Right ventricle myocardium superior (tissue), 1 donor: ENCODE results near the gene SMARCC1. TPM values are rescaled to one million over a fixed set of nuclear protein-coding genes. Genes with fewer than 3 reads are reported as not detected.
"Not testable (repeated sequence)": the region's sequence is repeated elsewhere in the genome, so short reads cannot be mapped to it uniquely, and the experiment has no call there.

Source experiments
- ATAC-seq: fragments of 200-7000 bp; cut with Tn5 transposase; one replicate; pipeline ENCODE4 v1.9.1; 2020; ENCODE audit warnings: mild to moderate bottlenecking; ENCODE audit not compliant: poor library complexity
- DNase-seq: peaks from one replicate; pipeline ENCODE4 v3.0.0-alpha.2; 2020
- intact Hi-C: fragments of 100-400 bp; cut with DNase I; formaldehyde crosslinking; loops from one replicate; pipeline ENCODE4 v1.11.2; 2022
- total RNA-seq: library from RNA; stranded (reverse); fragmentation: NEBNext Ultra II Directional; extraction: Animal tissue kit (Norgen Biotek cat#: 25700); gene quantifications from one replicate; pipeline ENCODE4 v1.2.1, GENCODE V29; 2021
- donor health status: DM: no; HTN: yes; CAD: no; lungs with severe emphysema.

The SMARCC1 gene
- total RNA-seq, 1 donor from 2014 or later = 20.8 TPM

- ATAC-seq, DNase-seq, intact Hi-C loops: not testable (repeated sequence)
These were observed 64.2 kb downstream of the SMARCC1 start for GRCh38 chr3:47717448-47717847.

GRCh38 chr3:47716656-47717055, 65.0 kb downstream of the SMARCC1 start:
- intact Hi-C loops = no loop called here
- peak; percentile 39 for ATAC-seq
- no peak for DNase-seq

- intact Hi-C loops = no loop called here
- DNase-seq (no peak), ATAC-seq (peak; percentile 34)
These were observed 65.8 kb downstream of the SMARCC1 start for GRCh38 chr3:47715928-47716327.

GRCh38 chr3:47714606-47715005, 67.1 kb downstream of the SMARCC1 start:
- ATAC-seq = peak; percentile 59
- no peak for DNase-seq
- intact Hi-C loops = no loop called here

GRCh38 chr3:47713655-47714054, 68.0 kb downstream of the SMARCC1 start:
- ATAC-seq = no peak
- DNase-seq = no peak
- intact Hi-C loops = no loop called here

GRCh38 chr3:47712398-47712797, 69.3 kb downstream of the SMARCC1 start:
- ATAC-seq = no peak
- intact Hi-C loops = no loop called here

GRCh38 chr3:47711596-47711995, 70.1 kb downstream of the SMARCC1 start:
- ATAC-seq (no peak), DNase-seq (no peak)
- intact Hi-C loops = no loop called here

More at GRCh38 chr3:47712398-47712797, 69.3 kb downstream of the SMARCC1 start:
- no peak for DNase-seq

GRCh38 chr3:47705391-47705790, 76.3 kb downstream of the SMARCC1 start:
- intact Hi-C loops = no loop called here
- DNase-seq (no peak), ATAC-seq (no peak)

- intact Hi-C loops = no loop called here
- ATAC-seq (no peak), DNase-seq (no peak)
These were observed 77.5 kb downstream of the SMARCC1 start for GRCh38 chr3:47704237-47704612.

- intact Hi-C loops = no loop called here
- DNase-seq (no peak), ATAC-seq (no peak)
These were observed 80.3 kb downstream of the SMARCC1 start for GRCh38 chr3:47701388-47701787.

GRCh38 chr3:47692158-47692557, 89.5 kb downstream of the SMARCC1 start:
- ATAC-seq (no peak), DNase-seq (no peak)
- intact Hi-C loops = no loop called here

- no peak for ATAC-seq
- intact Hi-C loops = no loop called here
- no peak for DNase-seq
These were observed 93.2 kb downstream of the SMARCC1 start for GRCh38 chr3:47688488-47688887.

- intact Hi-C loops = no loop called here
- ATAC-seq = no peak
- no peak for DNase-seq
These were observed 96.7 kb downstream of the SMARCC1 start for GRCh38 chr3:47685037-47685436.

GRCh38 chr3:47681016-47681415, 100.7 kb downstream of the SMARCC1 start:
- DNase-seq (no peak), ATAC-seq (no peak)
- intact Hi-C loops = no loop called here

GRCh38 chr3:47678446-47679338, 103.0 kb downstream of the SMARCC1 start:
- intact Hi-C loops = no loop called here
- DNase-seq = no peak

GRCh38 chr3:47669026-47669749, 112.5 kb downstream of the SMARCC1 start:
- ATAC-seq = no peak
- DNase-seq = no peak
- intact Hi-C loops = loop anchor here (10.0 kb wide), 1 partner anchor 144 kb away; no protein-coding TSS in a partner anchor

More at GRCh38 chr3:47678446-47679338, 103.0 kb downstream of the SMARCC1 start:
- ATAC-seq = peak; percentile 67

GRCh38 chr3:47666118-47666517, 115.6 kb downstream of the SMARCC1 start:
- DNase-seq (no peak), ATAC-seq (no peak)
- intact Hi-C loops = loop anchor here (10.0 kb wide), 1 partner anchor 141 kb away; no protein-coding TSS in a partner anchor

GRCh38 chr3:47664519-47664918, 117.2 kb downstream of the SMARCC1 start:
- intact Hi-C loops = loop anchor here (10.0 kb wide), 1 partner anchor 140 kb away; no protein-coding TSS in a partner anchor
- DNase-seq = no peak
- ATAC-seq = no peak

GRCh38 chr3:47663630-47664240, 118.0 kb downstream of the SMARCC1 start:
- no peak for ATAC-seq
- no peak for DNase-seq
- intact Hi-C loops = loop anchor here (10.0 kb wide), 1 partner anchor 139 kb away; no protein-coding TSS in a partner anchor
